HG03469 (cell line): ENCODE data around the gene MAPK8IP1.

Source experiments
- ATAC-seq: cut with Tn5 transposase; IDR thresholded peaks from one replicate; pipeline ENCODE4 v1.9.1; 2021; ENCODE audit warnings: mild to moderate bottlenecking, moderate library complexity, moderate number of reproducible peaks; ENCODE audit not compliant: unreplicated experiment

Gene MAPK8IP1

GRCh38 chr11:45906965-45907611 lies 21.6 kb downstream of the MAPK8IP1 start, which contains the start of gene FREY1:
FREY1 (minus strand) TSS chr11:45907271; CDS start chr11:45907245, 26 bp downstream.
- no peak for ATAC-seq

DNA sequence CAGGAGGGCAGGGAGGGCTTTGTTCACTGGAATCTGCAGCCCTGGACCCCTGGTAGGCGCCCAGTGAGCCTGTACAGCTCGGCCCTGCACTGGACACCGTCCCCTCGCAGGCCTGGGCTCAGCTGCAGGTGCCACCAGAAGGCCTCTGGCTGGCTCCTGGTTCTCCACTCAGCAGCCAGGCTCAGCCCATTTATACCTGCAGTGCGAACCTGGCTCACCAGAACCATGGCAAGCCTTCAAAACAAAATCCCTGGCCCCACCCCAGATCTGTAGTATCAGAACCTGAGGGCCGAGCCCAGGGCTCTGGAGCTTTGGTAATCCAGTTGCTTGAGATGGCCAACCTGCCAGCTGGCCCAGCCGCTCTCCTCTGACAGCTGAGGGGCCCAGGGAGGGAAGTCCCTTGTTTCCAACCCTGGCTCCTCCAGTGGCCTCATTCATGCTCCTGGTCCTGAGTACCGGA lies 22.5 kb downstream of the MAPK8IP1 start:
- ATAC-seq = no peak

DNA sequence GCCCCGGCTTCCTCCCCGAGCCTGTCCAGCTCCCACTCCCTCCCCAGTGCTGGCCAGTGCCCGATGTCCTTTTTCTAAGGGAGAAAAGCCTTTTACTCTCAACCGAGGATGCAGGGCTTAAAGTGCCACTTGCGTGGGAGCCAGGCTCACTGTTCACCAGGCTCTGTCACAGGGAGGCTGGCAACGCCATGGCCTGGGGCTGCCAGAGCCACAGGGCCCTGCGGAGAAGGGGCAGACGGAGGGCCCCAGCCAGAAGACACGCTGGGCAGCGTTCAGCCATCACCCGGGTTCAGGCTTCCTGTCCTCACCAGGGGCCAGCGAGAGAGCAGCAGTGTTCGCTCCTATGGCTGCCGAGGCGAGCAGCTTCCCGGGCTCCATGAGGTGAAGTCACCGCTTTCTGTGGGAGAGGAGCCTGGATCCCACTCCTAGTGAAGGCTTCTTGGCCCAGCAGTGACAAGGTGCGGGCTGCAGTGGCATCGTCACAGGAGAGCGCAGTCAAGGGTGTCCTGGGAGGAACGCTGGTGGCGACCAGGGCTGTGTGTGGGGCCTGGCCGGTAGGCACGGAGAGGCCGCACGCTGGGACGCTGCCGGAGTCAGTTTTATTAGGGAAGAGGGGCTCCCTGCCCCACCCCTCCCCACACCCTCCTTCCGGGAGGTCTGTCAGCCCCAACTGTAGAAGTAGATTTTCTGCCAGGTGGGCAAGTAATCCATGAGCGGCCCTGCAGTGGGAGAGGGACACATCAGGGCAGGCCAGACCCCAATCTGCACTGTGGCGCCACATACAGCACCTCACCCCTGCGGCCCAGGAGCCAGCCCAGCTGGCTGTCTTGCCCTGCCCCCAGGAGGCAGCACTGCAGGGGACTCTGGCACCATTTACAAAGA lies 24.4 kb downstream of the MAPK8IP1 start:
- no peak for ATAC-seq

GRCh38 chr11:45910623-45911022 lies 25.2 kb downstream of the MAPK8IP1 start:
- ATAC-seq = no peak

GRCh38 chr11:45913514-45913913 lies 28.1 kb downstream of the MAPK8IP1 start:
- ATAC-seq = no peak

GRCh38 chr11:45913942-45914635 lies 28.6 kb downstream of the MAPK8IP1 start:
- no peak for ATAC-seq

- ATAC-seq = no peak
These were observed 30.0 kb downstream of the MAPK8IP1 start for GRCh38 chr11:45915446-45915845.

DNA sequence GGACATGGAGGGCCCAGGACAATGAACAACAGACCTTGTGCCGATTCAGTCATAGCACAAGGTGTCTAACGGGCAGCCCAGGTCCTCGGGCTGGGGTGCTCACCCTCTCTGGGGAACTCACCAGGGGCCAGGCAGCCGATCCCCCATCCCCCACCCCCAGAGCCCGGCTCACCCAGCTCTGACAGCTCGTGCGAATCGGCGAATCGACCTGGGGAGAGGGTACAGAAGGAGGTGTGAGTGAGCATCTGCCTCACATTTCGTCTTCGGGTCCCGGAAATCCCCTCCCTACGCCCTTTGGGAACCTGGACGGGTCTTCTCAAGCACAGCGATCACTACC lies 31.8 kb downstream of the MAPK8IP1 start:
- ATAC-seq = no peak

- peak; percentile 72 for ATAC-seq
These were observed 32.3 kb downstream of the MAPK8IP1 start, which contains the start of gene PEX16 for GRCh38 chr11:45917623-45918330. PEX16 (minus strand) TSS chr11:45917877; CDS start chr11:45917811, 66 bp downstream.

DNA sequence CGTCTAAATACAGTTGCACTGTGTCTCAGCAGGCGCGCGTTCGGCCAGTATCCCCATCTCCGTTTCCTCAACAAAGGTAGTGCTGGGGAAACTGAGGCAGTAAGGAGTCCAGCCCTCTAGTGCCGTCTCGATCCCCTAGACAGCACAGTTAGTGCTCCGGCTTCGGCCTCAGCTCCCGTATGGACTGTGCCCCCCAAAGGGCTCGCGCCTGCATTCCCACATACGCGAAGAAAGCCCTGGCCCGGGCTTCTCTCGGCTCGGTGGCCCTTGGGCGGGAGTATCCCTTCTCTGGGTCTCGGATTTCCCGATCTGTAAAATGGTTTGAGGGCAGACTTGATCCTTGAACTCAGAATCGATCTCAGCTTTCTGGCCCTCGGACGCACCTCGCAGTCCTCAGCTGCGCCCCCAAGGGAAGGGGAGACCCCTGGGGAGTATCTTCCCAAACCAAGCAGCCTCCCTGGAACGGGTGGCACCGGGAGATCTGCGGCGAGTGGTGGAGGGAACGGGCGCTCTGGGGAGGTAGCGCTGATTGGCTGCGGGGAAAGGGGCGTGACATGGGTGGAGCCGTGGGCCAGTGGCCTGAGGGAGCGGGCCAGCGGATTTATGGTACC lies 33.0 kb downstream of the MAPK8IP1 start:
- no peak for ATAC-seq

- ATAC-seq = no peak
These were observed 33.7 kb downstream of the MAPK8IP1 start for GRCh38 chr11:45918962-45919675.

GRCh38 chr11:45919806-45920530 lies 34.5 kb downstream of the MAPK8IP1 start:
- ATAC-seq = no peak

GRCh38 chr11:45920531-45921477 lies 35.4 kb downstream of the MAPK8IP1 start:
- no peak for ATAC-seq

- ATAC-seq = no peak
These were observed 36.3 kb downstream of the MAPK8IP1 start for GRCh38 chr11:45921561-45922424.

DNA sequence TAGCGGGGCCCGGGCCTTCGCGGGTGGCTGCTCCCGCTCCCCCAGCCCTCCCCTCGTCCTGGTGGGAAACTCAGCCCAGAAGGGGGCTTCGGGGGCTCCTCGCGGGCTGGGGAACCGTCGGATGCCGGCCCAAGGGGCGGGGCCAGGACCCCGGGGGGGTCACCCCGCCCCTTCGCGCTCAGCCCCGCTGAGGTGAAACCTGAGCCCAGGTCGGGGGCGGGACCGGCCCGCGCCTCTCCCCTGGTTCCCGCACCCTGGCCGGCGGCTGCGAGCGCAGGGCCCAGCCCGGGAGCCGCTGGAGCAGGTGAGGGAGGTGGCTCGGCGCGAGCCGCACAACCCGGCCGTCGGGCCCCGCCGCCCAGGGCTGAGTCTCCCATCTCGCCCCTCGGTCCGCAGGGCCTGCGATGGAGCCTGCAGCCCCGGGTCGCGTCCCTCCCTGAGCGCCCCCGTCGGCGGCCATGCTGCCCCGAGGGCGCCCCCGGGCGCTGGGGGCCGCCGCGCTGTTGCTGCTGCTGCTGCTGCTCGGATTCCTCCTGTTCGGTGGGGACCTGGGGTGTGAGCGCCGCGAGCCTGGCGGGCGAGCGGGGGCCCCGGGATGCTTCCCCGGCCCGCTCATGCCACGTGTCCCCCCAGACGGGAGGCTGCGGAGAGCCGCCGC lies 37.1 kb downstream of the MAPK8IP1 start, which contains the start of gene LARGE2:
TSS of gene LARGE2 (plus strand) at position 232 of the 658 bp plus-strand sequence. CDS start at position 459, 227 bp downstream.
- no peak for ATAC-seq
